ENCODE data around the gene RAMP1.

Gene RAMP1

GRCh38 chr2:237913193-237913917, 53.9 kb downstream of the RAMP1 start:
- peaks cover 0 to 3% (median 0%) of the 10 kb centered on the region in 5 donors for H3K27me3 ChIP-seq (ENCODE audit: control insufficient read depth in 5 of 5, insufficient read depth in 4 of 5, low read length in 5 of 5)
- no peaks in the 10 kb centered on the region for H3K9me3 ChIP-seq (ENCODE audit: control insufficient read depth in 5 of 5, low read length in 5 of 5)
- H3K36me3 ChIP-seq (ENCODE audit: control insufficient read depth in 5 of 5, insufficient read depth in 5 of 5, low read length in 5 of 5) = no peaks in the 10 kb centered on the region
- no peak overlapping the region for H3K4me3 ChIP-seq (ENCODE audit: low read depth in 1 of 5, low read length in 5 of 5)
- no peak overlapping the region for H3K9ac ChIP-seq (ENCODE audit: low read length in 5 of 5)
- no peaks in the 10 kb centered on the region for H3K4me1 ChIP-seq (ENCODE audit: control insufficient read depth in 5 of 5, insufficient read depth in 5 of 5, low read length in 5 of 5)
- H3K27ac ChIP-seq (ENCODE audit: low read depth, low read length) = no peak overlapping the region

GRCh38 chr2:237915576-237915975, 56.2 kb downstream of the RAMP1 start:
- peaks cover 0 to 5% (median 3%) of the 10 kb centered on the region in 5 donors for H3K4me1 ChIP-seq (ENCODE audit: control insufficient read depth in 5 of 5, insufficient read depth in 5 of 5, low read length in 5 of 5)
- no peak overlapping the region for H3K9ac ChIP-seq (ENCODE audit: low read length in 5 of 5)
- H3K27ac ChIP-seq (ENCODE audit: low read depth, low read length) = no peak overlapping the region
- H3K36me3 ChIP-seq (ENCODE audit: control insufficient read depth in 5 of 5, insufficient read depth in 5 of 5, low read length in 5 of 5) = no peaks in the 10 kb centered on the region
- H3K27me3 ChIP-seq (ENCODE audit: control insufficient read depth in 5 of 5, insufficient read depth in 4 of 5, low read length in 5 of 5) = no peaks in the 10 kb centered on the region
- no peaks in the 10 kb centered on the region for H3K9me3 ChIP-seq (ENCODE audit: control insufficient read depth in 5 of 5, low read length in 5 of 5)
- no peak overlapping the region for H3K4me3 ChIP-seq (ENCODE audit: low read depth in 1 of 5, low read length in 5 of 5)

GRCh38 chr2:237916296-237916695, 56.9 kb downstream of the RAMP1 start:
- Histone ChIP-seq H3K27ac (ENCODE audit: low read depth, low read length) (no peak overlapping the region), H3K9ac (ENCODE audit: low read length in 5 of 5) (no peak overlapping the region)

GRCh38 chr2:237917696-237918374, 58.4 kb downstream of the RAMP1 start:
- H3K4me3 ChIP-seq (ENCODE audit: low read depth in 1 of 5, low read length in 5 of 5) = no peak overlapping the region
- peaks cover 0 to 10% (median 3%) of the 10 kb centered on the region in 5 donors for H3K4me1 ChIP-seq (ENCODE audit: control insufficient read depth in 5 of 5, insufficient read depth in 5 of 5, low read length in 5 of 5)
- H3K9ac ChIP-seq (ENCODE audit: low read length in 5 of 5) = no peak overlapping the region
- H3K27ac ChIP-seq (ENCODE audit: low read depth, low read length) = no peak overlapping the region
- no peaks in the 10 kb centered on the region for H3K36me3 ChIP-seq (ENCODE audit: control insufficient read depth in 5 of 5, insufficient read depth in 5 of 5, low read length in 5 of 5)
- H3K27me3 ChIP-seq (ENCODE audit: control insufficient read depth in 5 of 5, insufficient read depth in 4 of 5, low read length in 5 of 5) = peaks cover 0 to 10% (median 3%) of the 10 kb centered on the region in 5 donors
- no peaks in the 10 kb centered on the region for H3K9me3 ChIP-seq (ENCODE audit: control insufficient read depth in 5 of 5, low read length in 5 of 5)

More at GRCh38 chr2:237916296-237916695, 56.9 kb downstream of the RAMP1 start:
- H3K4me3 ChIP-seq (ENCODE audit: low read depth in 1 of 5, low read length in 5 of 5) = no peak overlapping the region
- peaks cover 0 to 5% (median 3%) of the 10 kb centered on the region in 5 donors for H3K4me1 ChIP-seq (ENCODE audit: control insufficient read depth in 5 of 5, insufficient read depth in 5 of 5, low read length in 5 of 5)
- no peaks in the 10 kb centered on the region for H3K9me3 ChIP-seq (ENCODE audit: control insufficient read depth in 5 of 5, low read length in 5 of 5)
- H3K27me3 ChIP-seq (ENCODE audit: control insufficient read depth in 5 of 5, insufficient read depth in 4 of 5, low read length in 5 of 5) = peaks cover 0 to 2% (median 0%) of the 10 kb centered on the region in 5 donors
- H3K36me3 ChIP-seq (ENCODE audit: control insufficient read depth in 5 of 5, insufficient read depth in 5 of 5, low read length in 5 of 5) = no peaks in the 10 kb centered on the region

DNA sequence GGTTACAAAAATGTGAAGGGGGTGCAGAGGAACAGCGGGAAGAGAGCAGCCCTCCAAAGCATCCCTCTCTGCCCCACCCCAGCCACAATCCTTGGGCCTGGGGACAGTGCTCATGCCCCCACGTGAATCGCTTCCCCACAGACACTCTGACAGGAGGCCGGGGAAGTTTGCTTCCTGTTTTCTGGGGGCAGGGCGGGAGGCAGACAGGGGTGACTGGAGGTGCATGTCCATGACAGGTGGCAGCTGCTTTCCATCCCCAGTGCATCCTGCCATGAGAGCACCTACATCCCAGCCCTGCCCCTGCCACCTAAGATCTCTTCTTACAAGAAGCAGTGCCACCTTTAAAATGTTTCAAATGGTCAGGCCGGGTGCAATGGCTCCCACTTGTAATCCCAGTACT, 60.2 kb downstream of the RAMP1 start:
- Histone ChIP-seq H3K4me3 (ENCODE audit: low read depth in 1 of 5, low read length in 5 of 5) (no peak overlapping the region), H3K36me3 (ENCODE audit: control insufficient read depth in 5 of 5, insufficient read depth in 5 of 5, low read length in 5 of 5) (no peaks in the 10 kb centered on the region), H3K4me1 (ENCODE audit: control insufficient read depth in 5 of 5, insufficient read depth in 5 of 5, low read length in 5 of 5) (peaks cover 0 to 18% (median 13%) of the 10 kb centered on the region in 5 donors), H3K27me3 (ENCODE audit: control insufficient read depth in 5 of 5, insufficient read depth in 4 of 5, low read length in 5 of 5) (peaks cover 0 to 10% (median 3%) of the 10 kb centered on the region in 5 donors), H3K9me3 (ENCODE audit: control insufficient read depth in 5 of 5, low read length in 5 of 5) (no peaks in the 10 kb centered on the region), H3K27ac (ENCODE audit: low read depth, low read length) (no peak overlapping the region), H3K9ac (ENCODE audit: low read length in 5 of 5) (no peak overlapping the region)

DNA sequence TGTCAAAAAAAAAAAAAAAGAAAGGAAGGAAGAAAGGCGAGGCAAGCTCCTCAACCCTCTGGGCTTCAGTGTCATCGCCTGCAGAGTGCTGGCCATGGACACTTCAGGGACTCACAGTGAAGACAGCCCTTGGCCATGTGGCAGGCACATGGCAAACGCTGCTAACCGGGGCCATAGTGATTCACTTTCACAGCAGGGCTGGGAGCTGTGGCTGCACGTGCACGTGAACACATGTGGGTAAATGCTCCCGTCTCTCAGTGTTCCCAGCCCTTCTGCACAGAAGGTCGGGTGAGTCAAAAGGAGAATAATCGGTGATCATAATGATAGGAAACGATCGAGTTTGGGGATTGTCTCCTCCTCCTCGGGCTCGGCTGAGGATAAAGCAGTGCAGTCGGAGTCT, 61.2 kb downstream of the RAMP1 start:
- peaks cover 0 to 18% (median 13%) of the 10 kb centered on the region in 5 donors for H3K4me1 ChIP-seq (ENCODE audit: control insufficient read depth in 5 of 5, insufficient read depth in 5 of 5, low read length in 5 of 5)
- no peak overlapping the region for H3K9ac ChIP-seq (ENCODE audit: low read length in 5 of 5)
- H3K9me3 ChIP-seq (ENCODE audit: control insufficient read depth in 5 of 5, low read length in 5 of 5) = no peaks in the 10 kb centered on the region
- H3K27ac ChIP-seq (ENCODE audit: low read depth, low read length) = no peak overlapping the region
- no peaks in the 10 kb centered on the region for H3K36me3 ChIP-seq (ENCODE audit: control insufficient read depth in 5 of 5, insufficient read depth in 5 of 5, low read length in 5 of 5)
- peaks cover 0 to 10% (median 3%) of the 10 kb centered on the region in 5 donors for H3K27me3 ChIP-seq (ENCODE audit: control insufficient read depth in 5 of 5, insufficient read depth in 4 of 5, low read length in 5 of 5)
- no peak overlapping the region for H3K4me3 ChIP-seq (ENCODE audit: low read depth in 1 of 5, low read length in 5 of 5)

GRCh38 chr2:237921967-237922492, 62.6 kb downstream of the RAMP1 start:
- H3K9me3 ChIP-seq (ENCODE audit: control insufficient read depth in 5 of 5, low read length in 5 of 5) = no peaks in the 10 kb centered on the region
- no peak overlapping the region for H3K4me3 ChIP-seq (ENCODE audit: low read depth in 1 of 5, low read length in 5 of 5)
- no peak overlapping the region for H3K27ac ChIP-seq (ENCODE audit: low read depth, low read length)
- H3K9ac ChIP-seq (ENCODE audit: low read length in 5 of 5) = no peak overlapping the region
- H3K4me1 ChIP-seq (ENCODE audit: control insufficient read depth in 5 of 5, insufficient read depth in 5 of 5, low read length in 5 of 5) = peaks cover 0 to 18% (median 13%) of the 10 kb centered on the region in 5 donors
- H3K27me3 ChIP-seq (ENCODE audit: control insufficient read depth in 5 of 5, insufficient read depth in 4 of 5, low read length in 5 of 5) = peaks cover 0 to 10% (median 3%) of the 10 kb centered on the region in 5 donors
- no peaks in the 10 kb centered on the region for H3K36me3 ChIP-seq (ENCODE audit: control insufficient read depth in 5 of 5, insufficient read depth in 5 of 5, low read length in 5 of 5)

- Histone ChIP-seq H3K27ac (ENCODE audit: low read depth, low read length) (no peak overlapping the region), H3K4me3 (ENCODE audit: low read depth in 1 of 5, low read length in 5 of 5) (peak overlapping the region in 2 of 5 donors; percentile 46 to 54), H3K36me3 (ENCODE audit: control insufficient read depth in 5 of 5, insufficient read depth in 5 of 5, low read length in 5 of 5) (no peaks in the 10 kb centered on the region), H3K9me3 (ENCODE audit: control insufficient read depth in 5 of 5, low read length in 5 of 5) (no peaks in the 10 kb centered on the region), H3K9ac (ENCODE audit: low read length in 5 of 5) (peak overlapping the region in 2 of 5 donors; percentile 46 to 47), H3K27me3 (ENCODE audit: control insufficient read depth in 5 of 5, insufficient read depth in 4 of 5, low read length in 5 of 5) (peaks cover 0 to 10% (median 3%) of the 10 kb centered on the region in 5 donors), H3K4me1 (ENCODE audit: control insufficient read depth in 5 of 5, insufficient read depth in 5 of 5, low read length in 5 of 5) (peaks cover 0 to 18% (median 13%) of the 10 kb centered on the region in 5 donors)
Measured at GRCh38 chr2:237922641-237923361, 63.4 kb downstream of the RAMP1 start.

DNA sequence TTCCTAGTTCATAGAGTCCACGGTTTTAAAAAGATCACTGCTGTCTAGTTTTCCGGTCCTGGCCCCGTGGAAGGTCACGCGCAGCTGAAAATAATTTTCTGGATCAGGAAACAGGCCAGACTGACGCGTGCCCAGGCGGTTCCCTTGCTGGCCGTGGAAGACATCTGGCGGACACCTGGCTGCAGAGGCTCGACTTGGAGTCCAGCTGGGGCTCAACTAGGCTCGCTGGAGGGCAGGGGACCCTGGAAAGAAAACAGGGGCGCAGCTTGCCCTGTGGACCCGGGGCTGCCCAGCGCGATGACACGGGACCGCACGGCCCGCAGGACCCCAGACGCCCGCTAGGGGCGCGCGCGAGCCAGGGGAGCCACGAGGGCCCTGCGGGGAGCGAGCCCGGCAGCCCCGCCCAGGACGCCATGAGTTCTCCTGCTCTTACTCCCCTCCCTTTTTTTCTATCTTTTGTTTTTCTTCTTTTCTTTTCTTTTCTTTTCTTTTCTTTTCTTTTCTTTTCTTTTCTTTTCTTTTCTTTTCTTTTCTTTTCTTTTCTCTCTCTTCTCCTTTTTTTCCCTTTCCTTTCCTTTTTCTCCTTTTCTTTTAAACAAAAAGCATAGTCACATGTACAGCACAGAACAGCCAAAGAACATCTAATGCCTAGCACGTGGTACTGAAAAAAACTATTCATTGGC, 64.2 kb downstream of the RAMP1 start:
- Histone ChIP-seq H3K9ac (ENCODE audit: low read length in 5 of 5) (peak overlapping the region in 2 of 5 donors; percentile 46 to 47), H3K27me3 (ENCODE audit: control insufficient read depth in 5 of 5, insufficient read depth in 4 of 5, low read length in 5 of 5) (peaks cover 0 to 10% (median 3%) of the 10 kb centered on the region in 5 donors), H3K9me3 (ENCODE audit: control insufficient read depth in 5 of 5, low read length in 5 of 5) (no peaks in the 10 kb centered on the region), H3K4me3 (ENCODE audit: low read depth in 1 of 5, low read length in 5 of 5) (peak overlapping the region in 4 of 5 donors; percentile 46 to 67 (median 52)), H3K4me1 (ENCODE audit: control insufficient read depth in 5 of 5, insufficient read depth in 5 of 5, low read length in 5 of 5) (peaks cover 0 to 18% (median 13%) of the 10 kb centered on the region in 5 donors), H3K27ac (ENCODE audit: low read depth, low read length) (no peak overlapping the region), H3K36me3 (ENCODE audit: control insufficient read depth in 5 of 5, insufficient read depth in 5 of 5, low read length in 5 of 5) (no peaks in the 10 kb centered on the region)
